ENCODE data around the gene MAP7D2. TPM values are rescaled to one million over a fixed set of nuclear protein-coding genes. Genes with fewer than 3 reads are reported as not detected.

MAP7D2 gene
- total and polyA plus RNA-seq, 9 donors, result 0.12 to 1.7 (median 0.28) TPM

DNA sequence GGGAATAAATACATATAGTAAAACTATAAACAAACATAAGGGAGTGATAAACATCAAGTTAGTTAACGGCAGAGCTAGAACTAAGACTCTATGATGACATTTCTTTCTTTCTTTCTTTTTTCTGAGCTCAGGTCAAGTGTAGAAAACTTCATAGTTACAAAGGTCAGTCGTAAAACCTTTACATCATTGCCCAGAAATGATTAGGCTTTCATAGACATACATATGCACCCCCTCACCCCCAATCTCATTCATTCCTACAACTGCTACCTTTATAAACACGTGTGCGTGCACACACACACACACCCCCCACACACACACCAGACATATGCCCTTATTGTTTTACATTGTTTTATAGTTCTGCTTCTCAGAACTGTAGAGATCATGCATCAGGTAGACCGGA is 19.2 kb upstream of the MAP7D2 start:
- WGBS, 3 donors, result 75 to 82% (median 81%) methylated on average over 5 of the region's 5 CpGs
- H3K9me3 ChIP-seq, result no peaks in the 10 kb centered on the region
- DNase-seq, result no peak
- H3K4me3 ChIP-seq, result no peak overlapping the region
- H3K36me3 ChIP-seq, result no peaks in the 10 kb centered on the region
- TF ChIP-seq EP300 (IDR thresholded peaks at IDR 0.05) (no peak), POLR2A (IDR thresholded peaks at IDR 0.05) (no peak)
- TF ChIP-seq, protein P1, sequence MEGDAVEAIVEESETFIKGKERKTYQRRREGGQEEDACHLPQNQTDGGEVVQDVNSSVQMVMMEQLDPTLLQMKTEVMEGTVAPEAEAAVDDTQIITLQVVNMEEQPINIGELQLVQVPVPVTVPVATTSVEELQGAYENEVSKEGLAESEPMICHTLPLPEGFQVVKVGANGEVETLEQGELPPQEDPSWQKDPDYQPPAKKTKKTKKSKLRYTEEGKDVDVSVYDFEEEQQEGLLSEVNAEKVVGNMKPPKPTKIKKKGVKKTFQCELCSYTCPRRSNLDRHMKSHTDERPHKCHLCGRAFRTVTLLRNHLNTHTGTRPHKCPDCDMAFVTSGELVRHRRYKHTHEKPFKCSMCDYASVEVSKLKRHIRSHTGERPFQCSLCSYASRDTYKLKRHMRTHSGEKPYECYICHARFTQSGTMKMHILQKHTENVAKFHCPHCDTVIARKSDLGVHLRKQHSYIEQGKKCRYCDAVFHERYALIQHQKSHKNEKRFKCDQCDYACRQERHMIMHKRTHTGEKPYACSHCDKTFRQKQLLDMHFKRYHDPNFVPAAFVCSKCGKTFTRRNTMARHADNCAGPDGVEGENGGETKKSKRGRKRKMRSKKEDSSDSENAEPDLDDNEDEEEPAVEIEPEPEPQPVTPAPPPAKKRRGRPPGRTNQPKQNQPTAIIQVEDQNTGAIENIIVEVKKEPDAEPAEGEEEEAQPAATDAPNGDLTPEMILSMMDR (IDR thresholded peaks at IDR 0.05), result no peak
- peaks cover 8% of the 10 kb centered on the region for H3K4me1 ChIP-seq (ENCODE audit: insufficient read depth)
- H3K27ac ChIP-seq, result no peak overlapping the region
- H3K27me3 ChIP-seq, result no peaks in the 10 kb centered on the region
- intact Hi-C loops (cut with DNase I), result no loop called here

- intact Hi-C loops (cut with DNase I), result no loop called here
- Histone ChIP-seq H3K27ac (no peak overlapping the region), H3K4me3 (no peak overlapping the region), H3K9me3 (no peaks in the 10 kb centered on the region), H3K27me3 (no peaks in the 10 kb centered on the region), H3K36me3 (no peaks in the 10 kb centered on the region), H3K4me1 (ENCODE audit: insufficient read depth) (peaks cover 1% of the 10 kb centered on the region)
- DNase-seq, result no peak
- TF ChIP-seq POLR2A (IDR thresholded peaks at IDR 0.05) (no peak), EP300 (IDR thresholded peaks at IDR 0.05) (no peak)
- TF ChIP-seq, protein P1 (IDR thresholded peaks at IDR 0.05), result no peak
- WGBS, 3 donors, result 87 to 89% (median 88%) methylated on average over 1 of the region's 1 CpG
Measured at GRCh38 chrX:20132666-20133065, 16.0 kb upstream of the MAP7D2 start.

DNA sequence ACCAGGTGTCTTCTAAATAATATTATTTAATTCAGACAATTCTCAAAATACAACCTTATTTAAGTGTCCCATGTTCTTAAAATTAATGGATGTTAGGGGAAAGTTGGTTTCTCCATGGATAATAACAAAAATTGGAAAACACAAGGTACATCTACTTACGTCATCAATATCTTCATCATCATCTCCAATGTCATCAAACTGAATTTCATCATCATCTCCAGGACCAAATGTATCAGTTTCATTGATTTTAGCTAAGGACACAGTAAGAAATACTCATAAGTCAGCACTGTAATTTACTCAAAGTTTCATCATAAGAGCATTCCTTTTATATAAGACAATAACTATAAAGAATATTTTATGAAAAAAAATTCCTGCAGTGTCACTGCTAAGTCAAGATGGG is 13.7 kb upstream of the MAP7D2 start:
- no peak for DNase-seq
- no peaks in the 10 kb centered on the region for H3K4me1 ChIP-seq (ENCODE audit: insufficient read depth)
- intact Hi-C loops (cut with DNase I), result no loop called here
- 93 to 95% (median 94%) methylated on average over 1 of the region's 1 CpG for WGBS, 3 donors
- H3K9me3 ChIP-seq, result no peaks in the 10 kb centered on the region
- no peaks in the 10 kb centered on the region for H3K36me3 ChIP-seq
- no peak overlapping the region for H3K4me3 ChIP-seq
- TF ChIP-seq EP300 (IDR thresholded peaks at IDR 0.05), result no peak
- TF ChIP-seq POLR2A (IDR thresholded peaks at IDR 0.05), result no peak
- TF ChIP-seq, protein P1 (IDR thresholded peaks at IDR 0.05), result no peak
- no peak overlapping the region for H3K27ac ChIP-seq
- no peaks in the 10 kb centered on the region for H3K27me3 ChIP-seq

- Histone ChIP-seq H3K27me3 (no peaks in the 10 kb centered on the region), H3K9me3 (no peaks in the 10 kb centered on the region), H3K36me3 (no peaks in the 10 kb centered on the region), H3K4me3 (no peak overlapping the region), H3K27ac (no peak overlapping the region), H3K4me1 (ENCODE audit: insufficient read depth) (no peaks in the 10 kb centered on the region)
- TF ChIP-seq POLR2A (IDR thresholded peaks at IDR 0.05), result no peak
- TF ChIP-seq, protein P1 (IDR thresholded peaks at IDR 0.05), result no peak
- no peak for TF ChIP-seq EP300 (IDR thresholded peaks at IDR 0.05)
- DNase-seq, result no peak
- intact Hi-C loops (cut with DNase I), result no loop called here
- 82 to 89% (median 84%) methylated on average over 1 of the region's 1 CpG for WGBS, 3 donors
Measured at GRCh38 chrX:20129547-20129946, 12.8 kb upstream of the MAP7D2 start.

Measured in ovary (tissue), 9 donors.